ES-I3 (cell line): ENCODE results near the gene TRPV4.

Source experiments
- H3K36me3 ChIP-seq: 2 replicates; pipeline ENCODE4 v1.6.1; 2013; ENCODE audit warnings: mild to moderate bottlenecking, low read length, control low read depth, moderate library complexity; ENCODE audit not compliant: insufficient read depth
- H3K4me1 ChIP-seq: 2 replicates; pipeline ENCODE4 v1.6.1; 2013; ENCODE audit warnings: mild to moderate bottlenecking, control low read depth, low read length; ENCODE audit not compliant: insufficient read depth
- H3K9ac ChIP-seq: 2 replicates; pipeline ENCODE4 v1.6.1; 2013; ENCODE audit warnings: low read depth, mild to moderate bottlenecking, low read length, moderate library complexity
- H3K9me3 ChIP-seq: 2 replicates; pipeline ENCODE4 v1.6.1; 2013; ENCODE audit warnings: mild to moderate bottlenecking, low read length, moderate library complexity; ENCODE audit not compliant: control insufficient read depth, insufficient read depth

The TRPV4 gene

DNA sequence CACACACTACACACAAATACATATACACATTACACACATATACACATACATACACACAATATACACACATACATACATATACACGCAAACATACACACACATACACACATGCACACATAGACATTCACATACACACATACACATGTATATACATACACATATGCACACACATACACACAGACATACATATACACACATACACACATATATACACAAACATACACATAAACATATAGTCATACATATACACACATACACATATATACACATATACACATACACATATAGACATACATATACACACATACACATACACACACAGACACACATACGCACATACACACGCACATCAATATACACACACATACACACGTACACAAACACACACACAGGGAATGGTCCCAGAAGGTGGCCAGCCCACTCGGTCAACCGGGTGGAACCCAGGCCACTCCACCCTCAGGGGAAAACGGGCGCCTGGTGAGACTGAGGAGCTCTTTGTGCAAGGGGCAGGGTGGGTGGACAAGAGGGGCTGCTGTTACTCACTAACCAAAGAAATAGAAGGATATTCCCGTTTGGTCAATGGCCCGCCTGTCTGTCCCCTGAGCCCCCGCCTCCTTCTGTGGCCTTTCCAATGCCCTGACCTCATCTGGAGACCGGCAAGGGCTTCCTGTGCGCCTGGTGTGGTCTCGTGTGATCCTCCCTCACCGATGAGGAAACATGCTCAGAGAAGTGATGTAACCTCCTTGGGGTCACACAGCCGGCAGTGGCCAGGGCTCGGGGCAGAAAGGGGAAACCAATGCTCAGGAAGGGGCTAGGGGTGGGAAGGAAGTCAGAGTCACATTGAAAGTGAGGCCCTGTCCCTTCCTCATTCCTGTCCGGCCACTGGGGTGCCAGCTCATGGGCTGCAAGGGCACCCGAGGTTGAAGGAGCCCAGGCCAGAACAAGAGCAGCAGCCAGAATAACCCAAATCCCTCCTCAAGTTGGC, 5.3 kb downstream of the TRPV4 start:
- H3K9ac ChIP-seq: no peak overlapping the region
- H3K4me1 ChIP-seq: peaks cover 13% of the 10 kb centered on the region; the same call in 1 of the 2 replicates
- no peaks in the 10 kb centered on the region for H3K36me3 ChIP-seq
- no peaks in the 10 kb centered on the region for H3K9me3 ChIP-seq

GRCh38 chr12:109827080-109827479, 6.1 kb downstream of the TRPV4 start:
- H3K9ac ChIP-seq: no peak overlapping the region
- H3K9me3 ChIP-seq: no peaks in the 10 kb centered on the region
- H3K36me3 ChIP-seq: no peaks in the 10 kb centered on the region
- H3K4me1 ChIP-seq: peaks cover 17% of the 10 kb centered on the region; the same call in 1 of the 2 replicates

GRCh38 chr12:109824731-109825130, 8.5 kb downstream of the TRPV4 start:
- no peak overlapping the region for H3K9ac ChIP-seq
- H3K9me3 ChIP-seq: no peaks in the 10 kb centered on the region
- H3K4me1 ChIP-seq: peaks cover 13% of the 10 kb centered on the region; the same call in 1 of the 2 replicates
- H3K36me3 ChIP-seq: no peaks in the 10 kb centered on the region

GRCh38 chr12:109822951-109823411, 10.2 kb downstream of the TRPV4 start:
- Histone ChIP-seq H3K4me1 (peaks cover 13% of the 10 kb centered on the region; the same call in 1 of the 2 replicates), H3K9me3 (no peaks in the 10 kb centered on the region), H3K9ac (no peak overlapping the region), H3K36me3 (no peaks in the 10 kb centered on the region)

GRCh38 chr12:109822416-109822815, 10.8 kb downstream of the TRPV4 start:
- Histone ChIP-seq H3K36me3 (no peaks in the 10 kb centered on the region), H3K4me1 (peaks cover 13% of the 10 kb centered on the region; the same call in 1 of the 2 replicates), H3K9ac (no peak overlapping the region)

GRCh38 chr12:109821968-109822367, 11.2 kb downstream of the TRPV4 start:
- Histone ChIP-seq H3K36me3 (no peaks in the 10 kb centered on the region), H3K9me3 (no peaks in the 10 kb centered on the region), H3K9ac (no peak overlapping the region), H3K4me1 (peaks cover 13% of the 10 kb centered on the region; the same call in 1 of the 2 replicates)

More at GRCh38 chr12:109822416-109822815, 10.8 kb downstream of the TRPV4 start:
- H3K9me3 ChIP-seq: no peaks in the 10 kb centered on the region

GRCh38 chr12:109820816-109821381, 12.3 kb downstream of the TRPV4 start:
- Histone ChIP-seq H3K9ac (no peak overlapping the region), H3K36me3 (no peaks in the 10 kb centered on the region), H3K9me3 (no peaks in the 10 kb centered on the region), H3K4me1 (peaks cover 13% of the 10 kb centered on the region; the same call in 1 of the 2 replicates)

- Histone ChIP-seq H3K9ac (no peak overlapping the region), H3K9me3 (no peaks in the 10 kb centered on the region), H3K4me1 (peaks cover 13% of the 10 kb centered on the region; the same call in 1 of the 2 replicates), H3K36me3 (no peaks in the 10 kb centered on the region)
These were observed 14.2 kb downstream of the TRPV4 start for GRCh38 chr12:109818905-109819500.

- Histone ChIP-seq H3K9me3 (no peaks in the 10 kb centered on the region), H3K9ac (no peak overlapping the region), H3K4me1 (peaks cover 13% of the 10 kb centered on the region; the same call in 1 of the 2 replicates), H3K36me3 (no peaks in the 10 kb centered on the region)
These were observed 14.9 kb downstream of the TRPV4 start for GRCh38 chr12:109818253-109818652.

DNA sequence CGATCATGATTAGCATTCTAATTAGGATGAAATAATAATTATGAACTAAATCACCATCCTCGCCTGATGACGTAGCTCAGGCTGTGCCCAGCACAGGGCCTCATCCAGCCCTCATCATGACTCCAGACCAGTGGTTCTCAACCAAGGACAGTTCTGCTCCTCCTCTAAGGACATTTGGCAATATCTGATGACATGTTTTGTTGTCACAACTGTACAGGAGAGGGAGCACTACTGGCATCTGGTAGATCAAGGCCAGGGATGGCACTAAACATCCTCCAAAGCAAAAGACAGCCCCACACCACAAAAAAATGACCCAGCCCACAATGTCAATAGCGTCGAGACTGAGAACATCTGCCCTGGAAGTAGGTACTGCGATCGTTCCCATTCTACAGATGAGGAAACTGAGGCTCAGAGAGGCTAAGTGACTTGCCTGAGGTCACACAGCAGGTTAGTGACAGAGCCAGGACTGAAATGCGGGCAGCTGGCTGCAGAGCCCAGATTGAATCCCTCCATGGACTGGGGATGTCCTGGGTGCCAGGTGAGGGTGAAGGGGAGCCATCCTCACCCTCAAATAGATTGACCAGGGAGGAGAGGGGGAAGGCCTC, 15.5 kb downstream of the TRPV4 start:
- Histone ChIP-seq H3K9ac (no peak overlapping the region), H3K9me3 (no peaks in the 10 kb centered on the region), H3K4me1 (peaks cover 9% of the 10 kb centered on the region; the same call in 1 of the 2 replicates), H3K36me3 (no peaks in the 10 kb centered on the region)

DNA sequence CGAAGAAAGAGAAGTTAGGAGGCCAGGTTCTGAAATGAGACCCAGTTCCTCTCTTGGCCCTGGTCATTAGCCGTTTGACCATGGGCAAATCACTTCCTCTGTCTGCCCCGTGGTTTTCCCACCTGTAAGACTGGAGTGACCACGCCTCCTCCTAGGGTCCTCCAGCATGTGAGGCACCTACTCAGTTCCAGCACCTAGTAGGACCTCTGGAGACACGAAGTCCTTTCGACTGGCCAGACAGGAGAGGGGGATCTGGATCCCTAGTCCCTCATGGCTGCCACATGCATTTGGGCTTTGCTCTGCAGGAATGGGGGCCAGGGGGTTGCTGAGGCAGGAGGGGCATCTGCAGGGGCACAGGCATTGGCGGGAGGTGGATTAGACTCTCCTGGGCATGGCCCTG, 16.3 kb downstream of the TRPV4 start:
- no peak overlapping the region for H3K9ac ChIP-seq
- no peaks in the 10 kb centered on the region for H3K36me3 ChIP-seq
- H3K4me1 ChIP-seq: peaks cover 2% of the 10 kb centered on the region; the same call in 1 of the 2 replicates
- H3K9me3 ChIP-seq: no peaks in the 10 kb centered on the region

GRCh38 chr12:109815757-109816617, 17.2 kb downstream of the TRPV4 start:
- H3K4me1 ChIP-seq: no peaks in the 10 kb centered on the region; the same call in 1 of the 2 replicates
- H3K36me3 ChIP-seq: no peaks in the 10 kb centered on the region
- H3K9ac ChIP-seq: no peak overlapping the region
- no peaks in the 10 kb centered on the region for H3K9me3 ChIP-seq

- Histone ChIP-seq H3K9ac (no peak overlapping the region), H3K9me3 (no peaks in the 10 kb centered on the region), H3K36me3 (no peaks in the 10 kb centered on the region), H3K4me1 (no peaks in the 10 kb centered on the region; the same call in 1 of the 2 replicates)
These were observed 18.0 kb downstream of the TRPV4 start for GRCh38 chr12:109815225-109815624.
